Transverse colon (tissue), 4 donors: Measurements from ENCODE around the gene MEIOC. TPM values are rescaled to one million over a fixed set of nuclear protein-coding genes. Genes with fewer than 3 reads are reported as not detected.
"Not testable (repeated sequence)": the region's sequence is repeated elsewhere in the genome, so short reads cannot be mapped to it uniquely, and the experiment has no call there.

Source experiments
- DNase-seq: peaks from one replicate; pipeline ENCODE4 v3.0.0-alpha.2; 2019
- H3K27ac ChIP-seq, 4 donors: fragments of 200-600 bp; sonication (generic); 2 replicates each; pipeline ENCODE4 v1.5.1; 2016 to 2018; ENCODE audit warnings: inconsistent platforms in 4 of 4
- H3K27me3 ChIP-seq: fragments of 200-600 bp; sonication (generic); 2 replicates; pipeline ENCODE4 v1.5.1; 2017; ENCODE audit warnings: inconsistent platforms
- H3K36me3 ChIP-seq, 4 donors: fragments of 200-600 bp; sonication (generic); 2 replicates each; pipeline ENCODE4 v1.5.1; 2017 to 2019; ENCODE audit warnings: inconsistent platforms in 4 of 4
- H3K4me1 ChIP-seq, 4 donors: fragments of 200-600 bp; sonication (generic); 2 replicates each; pipeline ENCODE4 v1.5.1; 2017 to 2020; ENCODE audit warnings: inconsistent platforms in 4 of 4
- H3K4me3 ChIP-seq, 4 donors: fragments of 200-600 bp; sonication (generic); 1 replicate in 1 of 4; 2 replicates in 3 of 4; pipeline versions ENCODE4 v1.5.1 to v1.6.1; 2017 to 2019; ENCODE audit warnings: inconsistent platforms in 4 of 4
- H3K9me3 ChIP-seq, 2 donors: fragments of 200-600 bp; sonication (generic); 2 replicates each; pipeline ENCODE4 v1.5.1; 2017 to 2019; ENCODE audit warnings: inconsistent platforms in 2 of 2
- CTCF ChIP-seq, 5 experiments: fragments of 200-600 bp in 3 of 5; fragments of 450-650 bp in 2 of 5; sonication (generic) in 3 of 5; IDR thresholded peaks; 1 replicate in 2 of 5; 2 replicates in 3 of 5; pipeline ENCODE4 v1.5.1; 2016 to 2017; ENCODE audit warnings: antibody characterized with exemption in 5 of 5, inconsistent platforms in 3 of 5, mild to moderate bottlenecking in 2 of 5, moderate library complexity in 1 of 5
- EP300 ChIP-seq: sonication (generic); formaldehyde crosslinking; IDR thresholded peaks from one replicate; pipeline ENCODE4 v1.6.1; 2017; ENCODE audit warnings: antibody characterized with exemption, low read depth
- POLR2A ChIP-seq: fragments of 450-650 bp; IDR thresholded peaks from one replicate; pipeline ENCODE4 v1.6.1; 2016; ENCODE audit warnings: antibody characterized with exemption, mild to moderate bottlenecking, moderate library complexity
- POLR2AphosphoS5 ChIP-seq, 3 donors: sonication (generic); formaldehyde crosslinking; IDR thresholded peaks; one replicate each; pipeline ENCODE4 v1.6.1; 2016; ENCODE audit warnings: antibody characterized with exemption in 3 of 3
- WGBS, 2 donors: methylation state at CpG; one replicate each; pipeline ENCODE4 v1.1.5; 2018; ENCODE audit warnings: low coverage in 1 of 2; 5-methylcytosine and 5-hydroxymethylcytosine counted together
- in situ Hi-C, 4 donors: fragments of 200-750 bp; cut with MboI; loops; one replicate each; pipeline versions ENCODE4 v1.15.0 to v1.15.1; 2017; ENCODE audit warnings: low sequenced_read_pairs in 3 of 4, low pct_ligation_motif_present in 1 of 4, low pct_unique_long_range_greater_than_20kb in 1 of 4
- intact Hi-C: fragments of 100-400 bp; cut with DNase I; formaldehyde crosslinking; loops from one replicate; pipeline ENCODE4 v1.15.1; 2023; ENCODE audit warnings: low total_unique reads
- total RNA-seq, 4 donors: library from RNA; depleted of rRNA; stranded (reverse); fragments of >200 nt; gene quantifications; one replicate each; pipeline ENCODE4 v1.1.0, GENCODE V29; 2016

The MEIOC gene
- total RNA-seq, 4 donors from 2014 or later, result not detected

GRCh38 chr17:44610331-44610730 lies 45.9 kb upstream of the MEIOC start:
- in situ Hi-C loops, result no loop called here
- Histone ChIP-seq H3K27me3 (peaks cover 3% of the 10 kb centered on the region), H3K36me3 (no peaks in the 10 kb centered on the region), H3K27ac (no peak overlapping the region), H3K4me3 (no peak overlapping the region), H3K9me3 (no peaks in the 10 kb centered on the region), H3K4me1 (peaks cover 0 to 5% (median 0%) of the 10 kb centered on the region in 4 donors)
- 43 to 79% methylated on average over 2 to 4 of the region's 4 CpGs for WGBS, 2 donors
- no peak for DNase-seq
- intact Hi-C loops, result no loop called here
- no peak for TF ChIP-seq POLR2AphosphoS5 (IDR thresholded peaks at IDR 0.05)
- TF ChIP-seq POLR2A, result no peak
- TF ChIP-seq CTCF (IDR thresholded peaks at IDR 0.05), result no peak
- no peak for TF ChIP-seq EP300

GRCh38 chr17:44610871-44611270 lies 45.4 kb upstream of the MEIOC start:
- DNase-seq, result no peak
- no peak overlapping the region for H3K27ac ChIP-seq
- no peaks in the 10 kb centered on the region for H3K36me3 ChIP-seq
- WGBS, 2 donors, result 27 to 32% methylated on average over 2 of the region's 2 CpGs
- peaks cover 3% of the 10 kb centered on the region for H3K27me3 ChIP-seq
- TF ChIP-seq POLR2AphosphoS5 (IDR thresholded peaks at IDR 0.05) (no peak), POLR2A (no peak), CTCF (IDR thresholded peaks at IDR 0.05) (no peak), EP300 (no peak)
- no peak overlapping the region for H3K4me3 ChIP-seq
- intact Hi-C loops (no loop called here), in situ Hi-C loops (no loop called here)
- no peaks in the 10 kb centered on the region for H3K9me3 ChIP-seq
- peaks cover 0 to 5% (median 0%) of the 10 kb centered on the region in 4 donors for H3K4me1 ChIP-seq

- Histone ChIP-seq H3K4me1 (no peaks in the 10 kb centered on the region), H3K27me3 (peaks cover 3% of the 10 kb centered on the region)
Measured at GRCh38 chr17:44614862-44615261, 41.4 kb upstream of the MEIOC start.

GRCh38 chr17:44618652-44619051 lies 37.6 kb upstream of the MEIOC start:
- H3K27ac ChIP-seq, H3K9me3 ChIP-seq, H3K4me1 ChIP-seq, intact Hi-C loops, DNase-seq, H3K27me3 ChIP-seq, H3K4me3 ChIP-seq, in situ Hi-C loops, H3K36me3 ChIP-seq: not testable (repeated sequence)
- 44 to 69% methylated on average over 4 to 9 of the region's 9 CpGs for WGBS, 2 donors

More at GRCh38 chr17:44614862-44615261, 41.4 kb upstream of the MEIOC start:
- no peak for DNase-seq
- Histone ChIP-seq H3K4me3 (no peak overlapping the region), H3K9me3 (no peaks in the 10 kb centered on the region), H3K27ac (no peak overlapping the region), H3K36me3 (no peaks in the 10 kb centered on the region)
- 53 to 69% methylated on average over 2 to 5 of the region's 5 CpGs for WGBS, 2 donors
- in situ Hi-C loops, result no loop called here
- no peak for TF ChIP-seq POLR2AphosphoS5 (IDR thresholded peaks at IDR 0.05)
- no peak for TF ChIP-seq EP300
- TF ChIP-seq POLR2A, result no peak
- no peak for TF ChIP-seq CTCF (IDR thresholded peaks at IDR 0.05)
- intact Hi-C loops, result no loop called here

GRCh38 chr17:44623070-44623725 lies 33.1 kb upstream of the MEIOC start:
- no peak for DNase-seq
- no peaks in the 10 kb centered on the region for H3K9me3 ChIP-seq
- no peaks in the 10 kb centered on the region for H3K27me3 ChIP-seq
- in situ Hi-C loops, result no loop called here
- H3K4me3 ChIP-seq, result no peak overlapping the region
- no peaks in the 10 kb centered on the region for H3K4me1 ChIP-seq
- no peak overlapping the region for H3K27ac ChIP-seq
- TF ChIP-seq CTCF (IDR thresholded peaks at IDR 0.05) (no peak), EP300 (no peak), POLR2A (no peak), POLR2AphosphoS5 (IDR thresholded peaks at IDR 0.05) (no peak)
- 88 to 96% methylated on average over 4 to 6 of the region's 6 CpGs for WGBS, 2 donors
- no peaks in the 10 kb centered on the region for H3K36me3 ChIP-seq
- intact Hi-C loops, result no loop called here
